Measurements from ENCODE around the gene BACH1.

- TF ChIP-seq CTCF (IDR thresholded peaks at IDR 0.05; ENCODE audit: insufficient read depth, low read depth, low read length) (no peak), EZH2 (IDR thresholded peaks at IDR 0.05; ENCODE audit: insufficient read depth, low read length) (no peak)
Observed at GRCh38 chr21:29389136-29389535, 90.4 kb downstream of the BACH1 start.

All from astrocyte (in vitro differentiated cells and primary cell).